PFSK-1 (cell line): ENCODE measurements around the gene PLEKHA6.

ENCODE experiments used
- FOXP2 ChIP-seq: optimal IDR thresholded peaks from 2 replicates; pipeline ENCODE3; 2011; ENCODE audit warnings: borderline replicate concordance, control low read depth, inconsistent platforms; ENCODE audit not compliant: insufficient read depth; ENCODE audit errors: extremely low read length, extremely low read depth
- POLR2AphosphoS5 ChIP-seq: IDR thresholded peaks from 2 replicates; pipeline ENCODE4 v1.6.1; 2012; ENCODE audit warnings: low read depth, mild to moderate bottlenecking, control low read depth, low read length, moderate library complexity
- SIN3A ChIP-seq: IDR thresholded peaks from 2 replicates; pipeline ENCODE4 v1.6.1; 2012; ENCODE audit warnings: mild to moderate bottlenecking, low read length, moderate library complexity, borderline replicate concordance; ENCODE audit not compliant: insufficient read depth
- TAF1 ChIP-seq: IDR thresholded peaks from 2 replicates; pipeline ENCODE4 v1.6.1; 2012; ENCODE audit warnings: low read length, control low read depth, borderline replicate concordance; ENCODE audit not compliant: insufficient read depth
- TF ChIP-seq, protein P1 (sequence below), 2 experiments: IDR thresholded peaks; 2 replicates each; pipeline versions ENCODE4 v1.6.1 to v1.8.0; 2011 to 2012; ENCODE audit warnings: low read depth in 2 of 2, low read length in 2 of 2, control low read depth in 1 of 2, inconsistent platforms in 1 of 2, mild to moderate bottlenecking in 1 of 2, moderate library complexity in 1 of 2; ENCODE audit not compliant: insufficient read depth in 1 of 2

The PLEKHA6 gene

DNA sequence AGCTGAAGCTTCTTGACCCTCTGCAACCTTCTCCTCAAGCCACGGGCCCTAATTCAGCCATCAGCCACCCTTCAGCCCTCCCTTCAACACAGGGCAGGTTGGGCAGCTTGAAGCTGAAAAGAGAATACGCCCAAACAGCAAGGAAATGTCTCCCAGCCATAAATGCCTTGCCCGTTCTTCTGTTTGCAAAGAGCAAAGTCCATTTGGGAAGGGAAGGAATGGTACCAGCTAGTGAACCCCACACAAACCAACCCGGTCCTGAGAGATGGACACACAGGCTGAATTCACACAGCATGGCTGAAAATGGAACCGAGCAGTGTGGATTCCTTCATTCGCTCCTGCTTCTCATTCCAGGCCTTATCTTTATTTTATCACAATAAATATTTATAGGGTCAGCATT lies 11.5 kb downstream of the PLEKHA6 start:
- TF ChIP-seq SIN3A, result no peak
- TF ChIP-seq, protein P1, sequence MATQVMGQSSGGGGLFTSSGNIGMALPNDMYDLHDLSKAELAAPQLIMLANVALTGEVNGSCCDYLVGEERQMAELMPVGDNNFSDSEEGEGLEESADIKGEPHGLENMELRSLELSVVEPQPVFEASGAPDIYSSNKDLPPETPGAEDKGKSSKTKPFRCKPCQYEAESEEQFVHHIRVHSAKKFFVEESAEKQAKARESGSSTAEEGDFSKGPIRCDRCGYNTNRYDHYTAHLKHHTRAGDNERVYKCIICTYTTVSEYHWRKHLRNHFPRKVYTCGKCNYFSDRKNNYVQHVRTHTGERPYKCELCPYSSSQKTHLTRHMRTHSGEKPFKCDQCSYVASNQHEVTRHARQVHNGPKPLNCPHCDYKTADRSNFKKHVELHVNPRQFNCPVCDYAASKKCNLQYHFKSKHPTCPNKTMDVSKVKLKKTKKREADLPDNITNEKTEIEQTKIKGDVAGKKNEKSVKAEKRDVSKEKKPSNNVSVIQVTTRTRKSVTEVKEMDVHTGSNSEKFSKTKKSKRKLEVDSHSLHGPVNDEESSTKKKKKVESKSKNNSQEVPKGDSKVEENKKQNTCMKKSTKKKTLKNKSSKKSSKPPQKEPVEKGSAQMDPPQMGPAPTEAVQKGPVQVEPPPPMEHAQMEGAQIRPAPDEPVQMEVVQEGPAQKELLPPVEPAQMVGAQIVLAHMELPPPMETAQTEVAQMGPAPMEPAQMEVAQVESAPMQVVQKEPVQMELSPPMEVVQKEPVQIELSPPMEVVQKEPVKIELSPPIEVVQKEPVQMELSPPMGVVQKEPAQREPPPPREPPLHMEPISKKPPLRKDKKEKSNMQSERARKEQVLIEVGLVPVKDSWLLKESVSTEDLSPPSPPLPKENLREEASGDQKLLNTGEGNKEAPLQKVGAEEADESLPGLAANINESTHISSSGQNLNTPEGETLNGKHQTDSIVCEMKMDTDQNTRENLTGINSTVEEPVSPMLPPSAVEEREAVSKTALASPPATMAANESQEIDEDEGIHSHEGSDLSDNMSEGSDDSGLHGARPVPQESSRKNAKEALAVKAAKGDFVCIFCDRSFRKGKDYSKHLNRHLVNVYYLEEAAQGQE (IDR thresholded peaks at IDR 0.05; ENCODE audit: insufficient read depth in 1 of 2, low read depth in 2 of 2, low read length in 2 of 2), result no peak
- TF ChIP-seq TAF1, result no peak
- no peak for TF ChIP-seq POLR2AphosphoS5

- TF ChIP-seq SIN3A (no peak), POLR2AphosphoS5 (no peak), TAF1 (no peak)
- TF ChIP-seq, protein P1 (IDR thresholded peaks at IDR 0.05; ENCODE audit: insufficient read depth in 1 of 2, low read depth in 2 of 2, low read length in 2 of 2), result no peak
Measured at GRCh38 chr1:204345941-204346645, 13.6 kb downstream of the PLEKHA6 start.

DNA sequence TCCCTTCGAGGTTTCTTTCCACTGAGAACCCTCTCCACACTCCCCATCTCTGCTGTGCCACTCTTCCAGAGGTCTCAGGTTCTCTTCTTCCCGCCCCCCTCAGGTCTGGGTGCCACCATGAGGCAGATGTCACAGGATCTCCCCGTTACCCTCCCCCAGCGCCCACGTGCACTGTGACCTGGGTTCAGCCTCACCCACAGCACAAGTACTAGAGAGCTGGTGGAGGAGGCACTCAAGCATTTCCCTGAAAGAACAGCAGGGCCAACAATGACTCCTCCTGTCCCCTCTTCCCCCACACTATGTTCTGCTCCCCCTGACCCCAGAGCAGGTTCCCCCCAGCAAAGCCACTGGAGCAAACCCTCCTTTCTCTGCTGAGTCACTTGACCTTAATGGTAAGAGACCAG lies 14.3 kb downstream of the PLEKHA6 start:
- no peak for TF ChIP-seq FOXP2
- TF ChIP-seq TAF1, result no peak
- TF ChIP-seq SIN3A, result no peak
- TF ChIP-seq, protein P1 (IDR thresholded peaks at IDR 0.05; ENCODE audit: insufficient read depth in 1 of 2, low read depth in 2 of 2, low read length in 2 of 2), result no peak
- TF ChIP-seq POLR2AphosphoS5, result no peak

GRCh38 chr1:204344665-204345355 lies 14.9 kb downstream of the PLEKHA6 start:
- TF ChIP-seq TAF1, result no peak
- no peak for TF ChIP-seq SIN3A
- no peak for TF ChIP-seq FOXP2
- TF ChIP-seq, protein P1 (IDR thresholded peaks at IDR 0.05; ENCODE audit: insufficient read depth in 1 of 2, low read depth in 2 of 2, low read length in 2 of 2), result no peak
- no peak for TF ChIP-seq POLR2AphosphoS5

DNA sequence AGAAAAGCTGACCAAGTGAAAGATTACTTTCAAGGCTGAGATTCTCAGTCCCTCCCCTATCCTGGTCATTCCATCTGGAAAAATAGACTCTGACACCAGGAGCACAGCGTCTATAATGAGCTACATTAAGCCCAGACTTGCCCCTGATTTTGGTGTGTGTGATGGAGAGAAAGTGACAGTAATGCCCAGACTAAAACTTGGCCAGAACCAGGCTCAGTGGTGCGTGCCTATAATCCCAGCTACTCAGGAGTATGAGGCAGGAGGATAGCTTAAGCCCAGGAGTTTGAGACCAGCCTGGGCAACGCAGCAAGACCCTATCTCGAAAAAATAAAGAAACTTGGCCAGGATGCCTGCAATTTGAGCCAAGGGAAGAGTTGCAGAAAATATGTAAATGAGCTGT lies 15.9 kb downstream of the PLEKHA6 start:
- TF ChIP-seq POLR2AphosphoS5, result no peak
- TF ChIP-seq, protein P1 (IDR thresholded peaks at IDR 0.05; ENCODE audit: insufficient read depth in 1 of 2, low read depth in 2 of 2, low read length in 2 of 2), result no peak
- no peak for TF ChIP-seq FOXP2
- TF ChIP-seq TAF1, result no peak
- TF ChIP-seq SIN3A, result no peak
